ENCODE data around the gene OOSP3.

The OOSP3 gene

DNA sequence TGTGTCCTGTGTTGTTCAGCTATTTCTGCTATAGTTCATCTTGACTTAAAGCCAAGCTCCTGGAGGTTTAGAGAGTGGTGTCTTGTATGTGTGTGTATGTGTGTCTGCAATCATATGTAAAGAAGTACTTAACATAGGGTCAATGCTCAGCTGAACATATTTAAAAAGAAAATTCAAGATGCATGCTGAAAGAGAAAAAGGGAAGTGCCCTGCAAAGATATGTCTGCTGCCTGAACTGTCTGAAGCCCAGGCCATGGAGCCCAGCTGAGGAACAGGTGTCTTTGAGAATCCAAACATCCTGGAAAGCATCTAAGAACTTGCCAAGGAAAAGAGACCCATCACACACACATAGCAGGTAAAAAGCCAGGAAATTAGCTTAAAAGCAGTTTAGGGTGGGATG, 18.9 kb upstream of the OOSP3 start:
- H3K9me3 ChIP-seq (ENCODE audit: control insufficient read depth, low read length): no peaks in the 10 kb centered on the region
- H3K27ac ChIP-seq: no peak overlapping the region
- H2AFZ ChIP-seq: no peak overlapping the region
- H3K4me1 ChIP-seq: no peaks in the 10 kb centered on the region
- H3K9ac ChIP-seq: no peak overlapping the region
- no peak overlapping the region for H3K4me3 ChIP-seq (ENCODE audit: low read depth, low read length)
- no peak overlapping the region for H3K4me2 ChIP-seq (ENCODE audit: low read length)
- no peaks in the 10 kb centered on the region for H3K36me3 ChIP-seq (ENCODE audit: control insufficient read depth, insufficient read depth, low read length)
- no peaks in the 10 kb centered on the region for H3K27me3 ChIP-seq (ENCODE audit: control insufficient read depth, insufficient read depth, low read length)
- TF ChIP-seq, protein P1, sequence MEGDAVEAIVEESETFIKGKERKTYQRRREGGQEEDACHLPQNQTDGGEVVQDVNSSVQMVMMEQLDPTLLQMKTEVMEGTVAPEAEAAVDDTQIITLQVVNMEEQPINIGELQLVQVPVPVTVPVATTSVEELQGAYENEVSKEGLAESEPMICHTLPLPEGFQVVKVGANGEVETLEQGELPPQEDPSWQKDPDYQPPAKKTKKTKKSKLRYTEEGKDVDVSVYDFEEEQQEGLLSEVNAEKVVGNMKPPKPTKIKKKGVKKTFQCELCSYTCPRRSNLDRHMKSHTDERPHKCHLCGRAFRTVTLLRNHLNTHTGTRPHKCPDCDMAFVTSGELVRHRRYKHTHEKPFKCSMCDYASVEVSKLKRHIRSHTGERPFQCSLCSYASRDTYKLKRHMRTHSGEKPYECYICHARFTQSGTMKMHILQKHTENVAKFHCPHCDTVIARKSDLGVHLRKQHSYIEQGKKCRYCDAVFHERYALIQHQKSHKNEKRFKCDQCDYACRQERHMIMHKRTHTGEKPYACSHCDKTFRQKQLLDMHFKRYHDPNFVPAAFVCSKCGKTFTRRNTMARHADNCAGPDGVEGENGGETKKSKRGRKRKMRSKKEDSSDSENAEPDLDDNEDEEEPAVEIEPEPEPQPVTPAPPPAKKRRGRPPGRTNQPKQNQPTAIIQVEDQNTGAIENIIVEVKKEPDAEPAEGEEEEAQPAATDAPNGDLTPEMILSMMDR (IDR thresholded peaks at IDR 0.05): no peak
- H3K79me2 ChIP-seq: no peaks in the 10 kb centered on the region

DNA sequence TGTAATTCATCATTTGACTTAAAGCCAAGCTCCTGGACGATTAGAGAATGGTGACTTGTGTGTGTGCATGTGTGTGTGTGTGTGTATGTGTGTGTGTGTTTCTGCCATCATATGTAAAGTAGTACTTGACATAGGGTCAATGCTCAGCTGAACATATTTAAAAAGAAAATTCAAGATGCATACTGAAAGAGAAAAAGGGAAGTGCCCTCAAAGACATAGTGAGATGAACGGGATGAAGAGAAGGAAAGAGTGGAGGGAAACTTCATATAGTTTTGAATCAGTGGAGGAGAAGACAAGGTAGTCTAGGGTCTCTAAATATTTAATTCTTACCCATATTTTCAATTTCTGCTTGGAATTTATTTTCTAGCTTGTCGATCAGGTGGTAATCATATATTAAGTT, 16.3 kb upstream of the OOSP3 start:
- Histone ChIP-seq H3K27me3 (ENCODE audit: control insufficient read depth, insufficient read depth, low read length) (no peaks in the 10 kb centered on the region), H3K4me2 (ENCODE audit: low read length) (no peak overlapping the region), H3K9ac (no peak overlapping the region), H3K79me2 (no peaks in the 10 kb centered on the region), H3K36me3 (ENCODE audit: control insufficient read depth, insufficient read depth, low read length) (no peaks in the 10 kb centered on the region), H3K9me3 (ENCODE audit: control insufficient read depth, low read length) (no peaks in the 10 kb centered on the region), H2AFZ (no peak overlapping the region), H3K4me3 (ENCODE audit: low read depth, low read length) (no peak overlapping the region), H3K4me1 (no peaks in the 10 kb centered on the region), H3K27ac (no peak overlapping the region)
- TF ChIP-seq, protein P1 (IDR thresholded peaks at IDR 0.05): no peak

DNA sequence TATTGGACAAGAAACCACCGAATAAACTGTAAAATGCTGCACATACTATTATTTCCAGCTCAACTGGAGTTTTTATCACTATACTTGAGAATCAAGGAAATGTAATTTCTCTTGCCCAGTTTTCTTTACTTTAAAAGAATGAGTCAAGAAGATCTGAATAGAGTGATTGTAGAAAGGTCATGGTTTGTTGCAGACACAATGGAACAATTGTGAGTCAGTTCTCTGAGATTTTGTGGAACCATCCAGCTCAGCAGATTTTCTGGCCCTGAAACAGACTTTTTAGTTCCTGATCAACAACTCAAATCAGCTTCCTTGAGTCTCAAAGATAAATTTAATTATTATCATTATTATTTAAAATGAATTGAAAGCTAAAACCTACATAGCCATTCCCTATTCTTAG, 13.6 kb upstream of the OOSP3 start:
- Histone ChIP-seq H3K27ac (no peak overlapping the region), H2AFZ (no peak overlapping the region), H3K9ac (no peak overlapping the region), H3K4me3 (ENCODE audit: low read depth, low read length) (no peak overlapping the region), H3K79me2 (no peaks in the 10 kb centered on the region), H3K36me3 (ENCODE audit: control insufficient read depth, insufficient read depth, low read length) (no peaks in the 10 kb centered on the region), H3K4me2 (ENCODE audit: low read length) (no peak overlapping the region), H3K27me3 (ENCODE audit: control insufficient read depth, insufficient read depth, low read length) (no peaks in the 10 kb centered on the region), H3K9me3 (ENCODE audit: control insufficient read depth, low read length) (no peaks in the 10 kb centered on the region), H3K4me1 (no peaks in the 10 kb centered on the region)
- TF ChIP-seq, protein P1 (IDR thresholded peaks at IDR 0.05): no peak

DNA sequence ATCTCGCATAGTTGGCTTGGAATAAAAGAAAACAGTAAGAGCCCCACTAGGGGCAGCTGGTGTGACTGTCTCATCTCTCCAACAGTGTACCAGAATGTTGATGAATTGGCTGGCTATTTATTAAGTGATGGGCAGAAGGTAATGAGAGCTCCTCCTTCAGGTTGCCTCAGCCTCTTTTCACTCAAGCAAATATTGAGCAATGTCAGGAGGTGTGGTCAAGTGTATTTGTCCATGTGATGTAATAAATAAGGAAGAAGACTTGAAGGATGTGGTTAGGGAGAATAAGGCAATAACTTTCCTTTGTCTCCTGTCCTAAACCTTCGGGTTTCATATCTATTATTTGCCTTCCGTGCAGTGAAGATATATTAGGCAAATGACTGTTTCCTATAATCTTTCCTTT, 12.2 kb upstream of the OOSP3 start, which contains the start of gene TCN1:
Gene TCN1, minus strand, starts transcription at position 91 of the 400 bp plus-strand sequence. Its CDS starts 17 bp downstream, at position 74.
- no peak within 1 kb of the TSS for H3K4me3 ChIP-seq (ENCODE audit: low read depth, low read length)
- H3K27me3 ChIP-seq (ENCODE audit: control insufficient read depth, insufficient read depth, low read length): no peaks in the 10 kb centered on the region
- no peaks in the 10 kb centered on the region for H3K79me2 ChIP-seq
- H3K4me2 ChIP-seq (ENCODE audit: low read length): no peak within 1 kb of the TSS
- H2AFZ ChIP-seq: no peak within 1 kb of the TSS
- TF ChIP-seq, protein P1 (IDR thresholded peaks at IDR 0.05): no peak
- H3K9ac ChIP-seq: no peak within 1 kb of the TSS
- no peaks in the 10 kb centered on the region for H3K36me3 ChIP-seq (ENCODE audit: control insufficient read depth, insufficient read depth, low read length)
- H3K4me1 ChIP-seq: no peaks in the 10 kb centered on the region
- H3K9me3 ChIP-seq (ENCODE audit: control insufficient read depth, low read length): no peaks in the 10 kb centered on the region
- no peak within 1 kb of the TSS for H3K27ac ChIP-seq

DNA sequence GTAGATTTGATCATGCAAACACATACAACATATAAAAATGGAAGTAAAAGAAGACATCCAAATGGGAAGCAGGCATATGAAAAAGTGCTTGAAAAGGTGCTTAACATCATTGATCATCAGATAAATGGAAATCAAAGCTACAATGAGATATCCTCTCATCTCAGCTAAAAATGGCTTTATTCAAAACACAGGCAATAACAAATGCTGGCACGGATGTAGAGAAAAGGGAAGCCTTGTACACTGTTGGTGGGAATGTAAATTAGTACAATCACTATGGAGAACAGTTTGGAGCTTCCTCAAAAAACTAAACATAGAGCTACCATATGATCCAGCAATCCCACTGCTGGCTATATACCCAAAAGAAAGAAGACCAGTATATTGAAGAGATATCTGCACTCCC, 11.7 kb upstream of the OOSP3 start:
- no peak overlapping the region for H2AFZ ChIP-seq
- TF ChIP-seq, protein P1 (IDR thresholded peaks at IDR 0.05): no peak
- no peak overlapping the region for H3K4me2 ChIP-seq (ENCODE audit: low read length)
- no peaks in the 10 kb centered on the region for H3K9me3 ChIP-seq (ENCODE audit: control insufficient read depth, low read length)
- H3K79me2 ChIP-seq: no peaks in the 10 kb centered on the region
- H3K4me1 ChIP-seq: no peaks in the 10 kb centered on the region
- H3K27me3 ChIP-seq (ENCODE audit: control insufficient read depth, insufficient read depth, low read length): no peaks in the 10 kb centered on the region
- H3K9ac ChIP-seq: no peak overlapping the region
- no peak overlapping the region for H3K4me3 ChIP-seq (ENCODE audit: low read depth, low read length)
- H3K36me3 ChIP-seq (ENCODE audit: control insufficient read depth, insufficient read depth, low read length): no peaks in the 10 kb centered on the region
- no peak overlapping the region for H3K27ac ChIP-seq
